IMR-90 (cell line): ENCODE measurements around the gene PRDM15. TPM values are rescaled to one million over a fixed set of nuclear protein-coding genes. Genes with fewer than 3 reads are reported as not detected.

Source experiments
- ATAC-seq: fragments of 200-7000 bp; cut with Tn5 transposase; 2 replicates; pipeline ENCODE4 v1.9.1; 2020; ENCODE audit warnings: low read depth, mild to moderate bottlenecking, moderate library complexity
- BruUV-seq: library from RNA; stranded (reverse); fragments of 400-500 nt; replicated peaks from 2 replicates; lab custom pipeline; 2021; lab: Mats Ljungman, UMichigan
- CTCF ChIA-PET: fragments of 300-600 bp; formaldehyde crosslinking; extraction: SDS; loops from one replicate; lab custom pipeline; 2021; ENCODE audit warnings: antibody characterized with exemption; lab: Yijun Ruan, JAX
- POLR2A ChIA-PET: fragments of 300-600 bp; sonication (Branson Sonifier 250); formaldehyde crosslinking; loops from one replicate; lab custom pipeline; 2022; ENCODE audit warnings: antibody characterized with exemption; ENCODE audit not compliant: unreplicated experiment; lab: Charles Lee
- DNase-seq: peaks from one replicate; pipeline ENCODE4 v3.0.0; 2013
- H2AFZ ChIP-seq: replicated peaks from 2 replicates; pipeline ENCODE3; 2013; ENCODE audit warnings: low read length, mild to moderate bottlenecking; ENCODE audit not compliant: poor library complexity
- H2AK5ac ChIP-seq: 2 replicates; pipeline ENCODE4 v1.6.1; 2013; ENCODE audit warnings: low read depth, low read length, inconsistent platforms
- H2AK9ac ChIP-seq: replicated peaks from 2 replicates; pipeline ENCODE3; 2013; ENCODE audit warnings: mild to moderate bottlenecking, low read depth, low read length, moderate library complexity; ENCODE audit not compliant: poor library complexity
- H2BK120ac ChIP-seq: 2 replicates; pipeline ENCODE4 v1.6.1; 2013; ENCODE audit warnings: low read depth, low read length, inconsistent platforms
- H2BK15ac ChIP-seq: 3 replicates; pipeline ENCODE4 v1.6.1; 2013; ENCODE audit warnings: low read depth, low read length, inconsistent platforms
- H2BK20ac ChIP-seq: 2 replicates; pipeline ENCODE4 v1.6.1; 2013; ENCODE audit warnings: low read depth, mild to moderate bottlenecking, inconsistent platforms, low read length, moderate library complexity
- H2BK5ac ChIP-seq: 2 replicates; pipeline ENCODE4 v1.6.1; 2013; ENCODE audit warnings: mild to moderate bottlenecking, low read depth, low read length, inconsistent platforms; ENCODE audit not compliant: poor library complexity, severe bottlenecking
- H3K14ac ChIP-seq: replicated peaks from 2 replicates; pipeline ENCODE4 v1.6.1; 2013; ENCODE audit warnings: low read depth, low read length, inconsistent platforms
- H3K18ac ChIP-seq: 2 replicates; pipeline ENCODE4 v1.6.1; 2013; ENCODE audit warnings: low read depth, low read length, control low read depth
- H3K23ac ChIP-seq: 2 replicates; pipeline ENCODE4 v1.6.1; 2013; ENCODE audit warnings: low read depth, low read length, inconsistent platforms
- H3K27ac ChIP-seq: 2 replicates; pipeline ENCODE4 v1.5.1; 2013; ENCODE audit warnings: mild to moderate bottlenecking, control low read depth, low read length; ENCODE audit not compliant: insufficient read depth
- H3K27me3 ChIP-seq: 2 replicates; pipeline ENCODE4 v1.6.1; 2013; ENCODE audit warnings: low read length; ENCODE audit not compliant: control insufficient read depth, insufficient read depth
- H3K36me3 ChIP-seq: 2 replicates; pipeline ENCODE4 v1.6.1; 2013; ENCODE audit warnings: low read length, mixed read lengths; ENCODE audit not compliant: control insufficient read depth, insufficient read depth
- H3K4ac ChIP-seq: 2 replicates; pipeline ENCODE4 v1.6.1; 2013; ENCODE audit warnings: low read depth, low read length, inconsistent platforms
- H3K4me1 ChIP-seq: 2 replicates; pipeline ENCODE4 v1.6.1; 2013; ENCODE audit warnings: low read length, mixed read lengths; ENCODE audit not compliant: control insufficient read depth, insufficient read depth
- H3K4me2 ChIP-seq: 2 replicates; pipeline ENCODE4 v1.6.1; 2013; ENCODE audit warnings: low read depth, mild to moderate bottlenecking, control low read depth, low read length, moderate library complexity
- H3K4me3 ChIP-seq: 2 replicates; pipeline ENCODE4 v1.5.1; 2013; ENCODE audit warnings: low read depth, mild to moderate bottlenecking, control low read depth, low read length, moderate library complexity; ENCODE audit not compliant: insufficient read depth
- H3K56ac ChIP-seq: 2 replicates; pipeline ENCODE4 v1.6.1; 2013; ENCODE audit warnings: low read length, inconsistent platforms; ENCODE audit not compliant: insufficient read depth; ENCODE audit errors: extremely low read depth
- H3K79me1 ChIP-seq, 2 experiments: 2 replicates each; pipeline ENCODE4 v1.6.1; 2013; ENCODE audit warnings: low read length in 2 of 2, inconsistent platforms in 1 of 2, low read depth in 1 of 2
- H3K9ac ChIP-seq: 2 replicates; pipeline ENCODE4 v1.6.1; 2013; ENCODE audit warnings: low read depth, low read length, control low read depth
- H3K9me1 ChIP-seq: 2 replicates; pipeline ENCODE4 v1.6.1; 2013; ENCODE audit warnings: low read length, inconsistent platforms; ENCODE audit not compliant: insufficient read depth
- H3K9me3 ChIP-seq: 2 replicates; pipeline ENCODE4 v1.6.1; 2013; ENCODE audit warnings: low read length; ENCODE audit not compliant: control insufficient read depth, insufficient read depth
- H4K20me1 ChIP-seq: 2 replicates; pipeline ENCODE4 v1.6.1; 2013; ENCODE audit warnings: low read length, inconsistent platforms; ENCODE audit not compliant: insufficient read depth
- H4K5ac ChIP-seq: 2 replicates; pipeline ENCODE4 v1.6.1; 2013; ENCODE audit warnings: mild to moderate bottlenecking, low read depth, low read length, control low read depth
- H4K8ac ChIP-seq, 2 experiments: 2 replicates each; pipeline ENCODE4 v1.6.1; 2013; ENCODE audit warnings: low read depth in 2 of 2, low read length in 2 of 2, control low read depth in 1 of 2, inconsistent platforms in 1 of 2
- H4K91ac ChIP-seq: 2 replicates; pipeline ENCODE4 v1.6.1; 2013; ENCODE audit warnings: low read depth, low read length, inconsistent platforms; ENCODE audit not compliant: insufficient read depth
- BHLHE40 ChIP-seq: fragments of 150-350 bp; IDR thresholded peaks from 2 replicates; pipeline ENCODE4 v1.6.1; 2016; ENCODE audit warnings: mild to moderate bottlenecking, low read depth, low read length
- CHD1 ChIP-seq: IDR thresholded peaks from 2 replicates; pipeline ENCODE4 v1.6.1; 2012; ENCODE audit warnings: low read depth, low read length, improper control_type of control experiment
- FOS ChIP-seq: fragments of 150-350 bp; IDR thresholded peaks from 2 replicates; pipeline ENCODE4 v1.6.1; 2016; ENCODE audit warnings: low read depth, low read length
- MAZ ChIP-seq: IDR thresholded peaks from 2 replicates; pipeline ENCODE4 v1.6.1; 2012; ENCODE audit warnings: low read depth, mild to moderate bottlenecking, low read length, improper control_type of control experiment, moderate library complexity, borderline replicate concordance
- MXI1 ChIP-seq: IDR thresholded peaks from 2 replicates; pipeline ENCODE4 v1.6.1; 2012; ENCODE audit warnings: low read depth, mild to moderate bottlenecking, low read length, moderate library complexity, borderline replicate concordance
- NFE2L2 ChIP-seq: fragments of 150-350 bp; IDR thresholded peaks from 2 replicates; pipeline ENCODE4 v1.6.1; 2016; ENCODE audit warnings: low read depth, mild to moderate bottlenecking, low read length
- POLR2A ChIP-seq: IDR thresholded peaks from 2 replicates; pipeline ENCODE4 v1.6.1; 2012; ENCODE audit warnings: mild to moderate bottlenecking, low read depth, low read length
- RAD21 ChIP-seq: IDR thresholded peaks from 2 replicates; pipeline ENCODE4 v1.6.1; 2012; ENCODE audit warnings: low read length, improper control_type of control experiment
- SMC3 ChIP-seq: fragments of 150-350 bp; IDR thresholded peaks from 2 replicates; pipeline ENCODE4 v1.6.1; 2016; ENCODE audit warnings: low read depth, mild to moderate bottlenecking, antibody characterized with exemption, low read length, moderate library complexity
- whole genome bisulfite sequencing, 2 experiments: methylation state at CpG; one replicate each; pipeline versions ENCODE4 v1.1.5 to v1.1.7; 2013; ENCODE audit warnings: missing lambda C conversion rate in 2 of 2; ENCODE audit not compliant: insufficient read length in 1 of 2; ENCODE audit errors: extremely low coverage in 2 of 2; 5-methylcytosine and 5-hydroxymethylcytosine counted together
- dilution Hi-C: fragments of 300-500 bp; cut with HindIII; formaldehyde crosslinking; loops from one replicate; pipeline ENCODE4 v1.14.3; 2018; ENCODE audit warnings: low sequenced_read_pairs; ENCODE audit not compliant: unreplicated experiment
- in situ Hi-C: fragments of 300-500 bp; cut with MboI; formaldehyde crosslinking; loops from 3 replicates; pipeline ENCODE4 v1.14.3; 2019; ENCODE audit warnings: low sequenced_read_pairs, inconsistent platforms, mixed read lengths
- intact Hi-C: fragments of 100-400 bp; cut with micrococcal nuclease; formaldehyde crosslinking; loops from 2 replicates; pipeline ENCODE4 v1.10.0; 2022
- polyA plus RNA-seq, 3 experiments: library from polyadenylated mRNA; depleted of rRNA; stranded (reverse); fragments of >200 nt; gene quantifications; 2 replicates each; pipeline ENCODE4 v1.2.3, GENCODE V29; 2012; ENCODE audit warnings: low replicate concordance in 1 of 3
- total RNA-seq: library from RNA; depleted of rRNA; stranded (reverse); fragments of >200 nt; gene quantifications from 2 replicates; pipeline ENCODE4 v1.2.3, GENCODE V29; 2012
- TF ChIP-seq, protein P1 (sequence below): conservative IDR thresholded peaks from 2 replicates; pipeline ENCODE4 v1.5.1; 2012; ENCODE audit warnings: mild to moderate bottlenecking, low read depth, low read length, improper control_type of control experiment
- TF ChIP-seq, protein P2 (sequence below): fragments of 150-350 bp; IDR thresholded peaks from 2 replicates; pipeline ENCODE4 v1.6.1; 2017; ENCODE audit warnings: mild to moderate bottlenecking, antibody characterized with exemption, low read length, low read depth
- TF ChIP-seq, protein P3 (sequence below): fragments of 150-350 bp; IDR thresholded peaks from 2 replicates; pipeline ENCODE4 v1.6.1; 2016; ENCODE audit warnings: low read depth, mild to moderate bottlenecking, low read length, moderate library complexity, borderline replicate concordance

Gene PRDM15
- total and polyA plus RNA-seq, 2 of the 4 experiments (the other 2 are of a cell fraction) = 7.3 to 8.8 TPM

DNA sequence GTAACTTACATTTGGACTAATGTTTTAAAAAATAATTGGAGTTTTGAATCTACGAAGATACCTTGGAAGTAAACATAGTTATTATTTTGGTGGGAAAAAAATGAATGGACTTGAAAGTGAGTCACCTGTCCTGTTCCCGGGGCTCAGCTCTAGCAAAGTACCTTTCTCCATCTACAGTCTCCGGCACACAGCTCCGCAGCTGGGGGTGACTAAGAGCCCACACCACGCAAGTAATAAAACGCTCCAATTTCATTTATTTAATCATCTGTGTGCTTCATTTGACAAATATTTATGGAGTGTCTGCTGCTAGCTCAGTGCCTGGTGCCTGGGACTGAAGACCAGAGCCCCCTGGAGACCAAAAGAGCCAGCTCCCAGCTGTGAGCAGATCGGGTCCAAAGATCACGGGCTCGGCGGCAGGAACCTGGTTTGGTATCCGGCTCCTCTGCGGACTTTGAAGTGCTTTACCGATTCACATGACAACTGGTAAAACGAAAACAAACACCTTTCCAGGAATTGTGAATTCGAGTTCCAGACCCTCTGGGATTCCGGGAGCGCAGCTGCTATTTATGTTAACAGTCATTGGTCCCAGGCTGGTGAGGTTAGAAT is 110.6 kb downstream of the PRDM15 start:
- H4K91ac ChIP-seq = no peak overlapping the region
- 7% methylated on average over 3 of the region's 17 CpGs; no CpG with 5 or more reads in 1 of the 2 experiments for WGBS, 2 experiments
- H2BK120ac ChIP-seq = no peak overlapping the region
- POLR2A ChIA-PET = no interaction called here
- H3K4me1 ChIP-seq = peaks cover 4% of the 10 kb centered on the region
- no peak overlapping the region for H3K14ac ChIP-seq
- no peak overlapping the region for H4K8ac ChIP-seq
- H3K27me3 ChIP-seq = peaks cover 91% of the 10 kb centered on the region
- H3K4me2 ChIP-seq = peak overlapping the region; percentile 92
- no peak overlapping the region for H3K56ac ChIP-seq
- DNase-seq (peak; percentile 85), ATAC-seq (peak; percentile 71)
- no TSS peak for BruUV-seq
- dilution Hi-C loops (no loop called here), intact Hi-C loops (no loop called here), in situ Hi-C loops (loop anchor here (5.0 kb wide), 1 partner anchor 151 kb away; no protein-coding TSS in a partner anchor)
- H3K18ac ChIP-seq = no peak overlapping the region
- H3K36me3 ChIP-seq = no peaks in the 10 kb centered on the region
- no peak overlapping the region for H3K4ac ChIP-seq
- H3K79me1 ChIP-seq = no peaks in the 10 kb centered on the region
- no peaks in the 10 kb centered on the region for H4K20me1 ChIP-seq
- H3K9me1 ChIP-seq = no peaks in the 10 kb centered on the region
- H2AK5ac ChIP-seq = no peak overlapping the region
- no peak overlapping the region for H2BK15ac ChIP-seq
- TF ChIP-seq NFE2L2 (no peak), CHD1 (no peak), RAD21 (peak; percentile 57), MXI1 (no peak), POLR2A (0 out of 2 replicates have a peak, but pooled peaks have one; percentile 29), SMC3 (peak; percentile 50), MAZ (no peak), FOS (no peak), BHLHE40 (0 out of 2 replicates have a peak, but pooled peaks have one; percentile 6)
- TF ChIP-seq, protein P1, sequence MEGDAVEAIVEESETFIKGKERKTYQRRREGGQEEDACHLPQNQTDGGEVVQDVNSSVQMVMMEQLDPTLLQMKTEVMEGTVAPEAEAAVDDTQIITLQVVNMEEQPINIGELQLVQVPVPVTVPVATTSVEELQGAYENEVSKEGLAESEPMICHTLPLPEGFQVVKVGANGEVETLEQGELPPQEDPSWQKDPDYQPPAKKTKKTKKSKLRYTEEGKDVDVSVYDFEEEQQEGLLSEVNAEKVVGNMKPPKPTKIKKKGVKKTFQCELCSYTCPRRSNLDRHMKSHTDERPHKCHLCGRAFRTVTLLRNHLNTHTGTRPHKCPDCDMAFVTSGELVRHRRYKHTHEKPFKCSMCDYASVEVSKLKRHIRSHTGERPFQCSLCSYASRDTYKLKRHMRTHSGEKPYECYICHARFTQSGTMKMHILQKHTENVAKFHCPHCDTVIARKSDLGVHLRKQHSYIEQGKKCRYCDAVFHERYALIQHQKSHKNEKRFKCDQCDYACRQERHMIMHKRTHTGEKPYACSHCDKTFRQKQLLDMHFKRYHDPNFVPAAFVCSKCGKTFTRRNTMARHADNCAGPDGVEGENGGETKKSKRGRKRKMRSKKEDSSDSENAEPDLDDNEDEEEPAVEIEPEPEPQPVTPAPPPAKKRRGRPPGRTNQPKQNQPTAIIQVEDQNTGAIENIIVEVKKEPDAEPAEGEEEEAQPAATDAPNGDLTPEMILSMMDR = peak; percentile 51
- TF ChIP-seq, protein P2, sequence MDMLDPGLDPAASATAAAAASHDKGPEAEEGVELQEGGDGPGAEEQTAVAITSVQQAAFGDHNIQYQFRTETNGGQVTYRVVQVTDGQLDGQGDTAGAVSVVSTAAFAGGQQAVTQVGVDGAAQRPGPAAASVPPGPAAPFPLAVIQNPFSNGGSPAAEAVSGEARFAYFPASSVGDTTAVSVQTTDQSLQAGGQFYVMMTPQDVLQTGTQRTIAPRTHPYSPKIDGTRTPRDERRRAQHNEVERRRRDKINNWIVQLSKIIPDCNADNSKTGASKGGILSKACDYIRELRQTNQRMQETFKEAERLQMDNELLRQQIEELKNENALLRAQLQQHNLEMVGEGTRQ = no peak
- TF ChIP-seq, protein P3, sequence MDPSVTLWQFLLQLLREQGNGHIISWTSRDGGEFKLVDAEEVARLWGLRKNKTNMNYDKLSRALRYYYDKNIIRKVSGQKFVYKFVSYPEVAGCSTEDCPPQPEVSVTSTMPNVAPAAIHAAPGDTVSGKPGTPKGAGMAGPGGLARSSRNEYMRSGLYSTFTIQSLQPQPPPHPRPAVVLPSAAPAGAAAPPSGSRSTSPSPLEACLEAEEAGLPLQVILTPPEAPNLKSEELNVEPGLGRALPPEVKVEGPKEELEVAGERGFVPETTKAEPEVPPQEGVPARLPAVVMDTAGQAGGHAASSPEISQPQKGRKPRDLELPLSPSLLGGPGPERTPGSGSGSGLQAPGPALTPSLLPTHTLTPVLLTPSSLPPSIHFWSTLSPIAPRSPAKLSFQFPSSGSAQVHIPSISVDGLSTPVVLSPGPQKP = no peak
- no peak overlapping the region for H2AK9ac ChIP-seq
- no peak overlapping the region for H2AFZ ChIP-seq
- no peak overlapping the region for H3K27ac ChIP-seq
- H4K5ac ChIP-seq = no peak overlapping the region
- CTCF ChIA-PET = interaction anchor here (0.5 to 2.9 kb wide), 8 partner anchors 9 to 159 kb away, joined by 3 to 21 read pairs (median 4); no protein-coding TSS in a partner anchor
- no peak overlapping the region for H3K23ac ChIP-seq
- peak overlapping the region; percentile 38 for H3K4me3 ChIP-seq
- peaks cover 5% of the 10 kb centered on the region; the same call in 1 of the 2 replicates for H3K9me3 ChIP-seq
- no peak overlapping the region for H3K9ac ChIP-seq
- no peak overlapping the region for H2BK5ac ChIP-seq
- H2BK20ac ChIP-seq = no peak overlapping the region
